Measurements from ENCODE around the gene ADIRF.

- no peak for TF ChIP-seq CTCF (IDR thresholded peaks at IDR 0.05)
- no peak for TF ChIP-seq EZH2 (IDR thresholded peaks at IDR 0.05)
- TF ChIP-seq EZH2phosphoT487 (IDR thresholded peaks at IDR 0.05), result no peak
Observed at GRCh38 chr10:86957471-86958115, 10.7 kb upstream of the ADIRF start, which contains the start of gene MMRN2.
